K562 (cell line): ENCODE data around the gene SEL1L. TPM values are rescaled to one million over a fixed set of nuclear protein-coding genes. Genes with fewer than 3 reads are reported as not detected.
A peak's percentile ranks its signal among the peaks of the same experiment; 100 is the strongest.

Experiments used
- ATAC-seq: fragments of 200-7000 bp; cut with Tn5 transposase; 3 replicates; pipeline ENCODE4 v1.9.1; 2020; ENCODE audit warnings: moderate library complexity
- BruUV-seq: library from RNA; stranded (reverse); fragments of 400-500 nt; replicated peaks from 2 replicates; lab custom pipeline; 2021; lab: Mats Ljungman, UMichigan
- CTCF ChIA-PET: fragments of 300-600 bp; formaldehyde crosslinking; extraction: SDS; loops from one replicate; lab custom pipeline; 2021; ENCODE audit warnings: low intra/inter-chr PET ratio; lab: Yijun Ruan, JAX
- POLR2A ChIA-PET: fragments of 300-600, 350-650 bp; sonication (Branson Sonifier 250); formaldehyde crosslinking; extraction: SDS; loops from one replicate; lab custom pipeline; 2021; ENCODE audit warnings: antibody characterized with exemption, inconsistent platforms; lab: Yijun Ruan, JAX
- DNase-seq, 4 experiments: peaks; one replicate each; pipeline versions ENCODE4 v3.0.0 to v3.0.0-alpha.2; 2011 to 2018; ENCODE audit warnings: low spot score in 3 of 4, mixed read lengths in 3 of 4; ENCODE audit errors: extremely low read depth in 1 of 4
- FAIRE-seq: peaks from 2 replicates; lab custom pipeline; 2011; peaks lifted over from hg19 to GRCh38; lab: Jason Lieb, UNC
- H2AFZ ChIP-seq: 2 replicates; pipeline ENCODE4 v1.6.0; 2011; ENCODE audit warnings: low read depth, low read length, control low read depth, inconsistent platforms
- H3K27ac ChIP-seq: fragments of 200-600 bp; 3 replicates; pipeline ENCODE4 v1.8.0; 2011; ENCODE audit warnings: low read depth, mild to moderate bottlenecking, control low read depth, inconsistent platforms, low read length, moderate library complexity, mixed read lengths; ENCODE audit errors: extremely low read depth
- H3K27me3 ChIP-seq, 2 experiments: fragments of 300-600 bp in 1 of 2; 2 replicates in 1 of 2; 3 replicates in 1 of 2; pipeline versions ENCODE4 v1.6.0 to v1.8.0; 2011; ENCODE audit warnings: inconsistent platforms in 2 of 2, low read length in 2 of 2, mild to moderate bottlenecking in 1 of 2, mixed read lengths in 1 of 2, moderate library complexity in 1 of 2; ENCODE audit not compliant: control insufficient read depth in 2 of 2, insufficient read depth in 2 of 2
- H3K36me3 ChIP-seq: fragments of 300-600 bp; 3 replicates; pipeline ENCODE4 v1.8.0; 2011; ENCODE audit warnings: mild to moderate bottlenecking, low read length, inconsistent platforms; ENCODE audit not compliant: control insufficient read depth, insufficient read depth
- H3K4me1 ChIP-seq, 2 experiments: fragments of 200-600 bp in 1 of 2; replicated peaks in 1 of 2; 2 replicates in 1 of 2; 3 replicates in 1 of 2; pipeline versions ENCODE4 v1.5.1 to v1.8.0; 2011; ENCODE audit warnings: inconsistent platforms in 2 of 2, low read length in 2 of 2, mild to moderate bottlenecking in 1 of 2, mixed read lengths in 1 of 2, moderate library complexity in 1 of 2; ENCODE audit not compliant: control insufficient read depth in 2 of 2, insufficient read depth in 2 of 2
- H3K4me2 ChIP-seq: 2 replicates; pipeline ENCODE4 v1.6.1; 2011; ENCODE audit warnings: low read length, control low read depth, inconsistent platforms, mixed read lengths; ENCODE audit not compliant: insufficient read depth
- H3K4me3 ChIP-seq: fragments of 200-600 bp; sonication (generic), shearing (Covaris generic); 2 replicates; pipeline ENCODE4 v1.5.1; 2016; ENCODE audit warnings: control low read depth, inconsistent platforms
- H3K79me2 ChIP-seq: fragments of 200-600 bp; 3 replicates; pipeline ENCODE4 v1.8.0; 2011; ENCODE audit warnings: low read length, inconsistent platforms; ENCODE audit not compliant: control insufficient read depth, insufficient read depth
- H3K9ac ChIP-seq, 2 experiments: 2 replicates each; pipeline versions ENCODE4 v1.6.0 to v1.6.1; 2011; ENCODE audit warnings: low read depth in 2 of 2, low read length in 2 of 2, control low read depth in 1 of 2, inconsistent platforms in 1 of 2, mild to moderate bottlenecking in 1 of 2, mixed read lengths in 1 of 2; ENCODE audit not compliant: insufficient read depth in 1 of 2
- H3K9me1 ChIP-seq: one replicate; pipeline ENCODE4 v1.6.0; 2011; ENCODE audit warnings: inconsistent platforms, mild to moderate bottlenecking, low read length, moderate library complexity; ENCODE audit not compliant: control insufficient read depth, insufficient read depth
- H3K9me3 ChIP-seq: replicated peaks from 2 replicates; pipeline ENCODE4 v1.5.1; 2011; ENCODE audit warnings: low read depth, low read length, inconsistent platforms; ENCODE audit not compliant: control insufficient read depth, insufficient read depth
- H4K20me1 ChIP-seq: replicated peaks from 2 replicates; pipeline ENCODE4 v1.6.1; 2011; ENCODE audit warnings: low read length, inconsistent platforms, mixed read lengths; ENCODE audit not compliant: control insufficient read depth, insufficient read depth
- CTCF ChIP-seq, 3 experiments: IDR thresholded peaks in 2 of 3; conservative IDR thresholded peaks in 1 of 3; 2 replicates each; pipeline ENCODE4 v1.5.1; 2011 to 2012; ENCODE audit warnings: low read length in 3 of 3, mild to moderate bottlenecking in 3 of 3, control low read depth in 2 of 3, improper control_type of control experiment in 1 of 3, inconsistent platforms in 1 of 3, low read depth in 1 of 3, mixed read lengths in 1 of 3, moderate library complexity in 1 of 3; ENCODE audit not compliant: insufficient read depth in 2 of 3
- DEAF1 ChIP-seq: fragments of 450-650 bp; formaldehyde crosslinking; IDR thresholded peaks from 2 replicates; pipeline ENCODE4 v1.4.0; 2020; ENCODE audit warnings: mild to moderate bottlenecking, moderate library complexity
- E2F1 ChIP-seq: sonication (generic); formaldehyde crosslinking; IDR thresholded peaks from 2 replicates; pipeline ENCODE4 v1.8.1; 2023; ENCODE audit warnings: mild to moderate bottlenecking, missing genetic modification reagents, moderate library complexity
- REST ChIP-seq, 2 experiments: fragments of 450-650 bp; formaldehyde crosslinking in 1 of 2; IDR thresholded peaks; 2 replicates each; pipeline versions ENCODE4 v1.4.0 to v1.6.1; 2014 to 2020; ENCODE audit warnings: mild to moderate bottlenecking in 2 of 2, borderline replicate concordance in 1 of 2, low read depth in 1 of 2
- TRIM28 ChIP-seq: fragments of 450-650 bp; IDR thresholded peaks from 2 replicates; pipeline ENCODE4 v1.6.1; 2017
- WGBS: fragments of 100-300 bp; shearing (Covaris generic); methylation state at CpG from one replicate; pipeline ENCODE4 v1.1.6; 2016; ENCODE audit warnings: low coverage, mixed read lengths; ENCODE audit not compliant: insufficient coverage; ENCODE audit errors: missing lambda C conversion rate; 5-methylcytosine and 5-hydroxymethylcytosine counted together
- in situ Hi-C: fragments of 300-500 bp; cut with MboI; formaldehyde crosslinking; loops from 4 replicates; pipeline ENCODE4 v1.15.0; 2018; ENCODE audit warnings: inconsistent platforms, mixed read lengths
- intact Hi-C: fragments of 100-400 bp; cut with micrococcal nuclease; formaldehyde crosslinking; loops from 2 replicates; pipeline ENCODE4 v1.14.2; 2022
- polyA plus RNA-seq, 8 experiments: library from polyadenylated mRNA; depleted of rRNA in 4 of 8; stranded (reverse) in 5 of 8; unstranded in 3 of 8; fragments of >200 nt; fragmentation: Nextera tagmentation in 2 of 8; fragmentation: Illumina TruSeq in 1 of 8; extraction: Ambion mirVana in 2 of 8; extraction: Trizol in 1 of 8; gene quantifications; 2 replicates each; pipeline versions ENCODE4 v1.2.1 to v1.2.3, GENCODE V29; 2011 to 2014; ENCODE audit warnings: inconsistent platforms in 1 of 8, missing spikeins in 1 of 8
- total RNA-seq, 7 experiments: library from RNA; depleted of rRNA in 6 of 7; stranded (reverse); fragments of >200 nt in 6 of 7; fragmentation: Illumina TruSeq in 2 of 7; extraction: Trizol in 2 of 7; gene quantifications; 2 replicates each; pipeline versions ENCODE4 v1.2.1 to v1.2.3, GENCODE V29; 2011 to 2021; ENCODE audit warnings: low replicate concordance in 1 of 7

SEL1L gene
- total and polyA plus RNA-seq, 9 of the 15 experiments (the other 6 are each of a cell fraction or from before 2014, with no cell fraction given): 7.7 to 21.1 (median 13.6) TPM

- POLR2A ChIA-PET: interaction anchor here (0.6 kb wide), 1 partner anchor 34 kb away, joined by 3 read pairs; no protein-coding TSS in a partner anchor
- H3K9me3 ChIP-seq: no peaks in the 10 kb centered on the region
- FAIRE-seq (peak; percentile 72), DNase-seq (peak; percentile 13 to 31 (median 16)), ATAC-seq (peak; percentile 76)
- H3K36me3 ChIP-seq: no peaks in the 10 kb centered on the region
- no peaks in the 10 kb centered on the region for H3K9me1 ChIP-seq
- no peak overlapping the region for H3K4me2 ChIP-seq
- H3K27ac ChIP-seq: no peak overlapping the region
- WGBS: 0% methylated on average over 7 of the region's 7 CpGs
- H3K9ac ChIP-seq: no peak overlapping the region
- H3K4me3 ChIP-seq: no peak overlapping the region
- in situ Hi-C loops: no loop called here
- CTCF ChIA-PET: no interaction called here
- intact Hi-C loops: no loop called here
- no TSS peak for BruUV-seq
- H2AFZ ChIP-seq: no peak overlapping the region
- H3K79me2 ChIP-seq: no peaks in the 10 kb centered on the region
- H4K20me1 ChIP-seq: no peaks in the 10 kb centered on the region
- no peaks in the 10 kb centered on the region for H3K4me1 ChIP-seq
- no peaks in the 10 kb centered on the region for H3K27me3 ChIP-seq
- TF ChIP-seq TRIM28: no peak
- TF ChIP-seq REST (IDR thresholded peaks at IDR 0.05; ENCODE audit: borderline replicate concordance): peak; percentile 26; the same call in 1 of the 2 replicates
- no peak for TF ChIP-seq REST (CRISPR knock-in tag; IDR thresholded peaks at IDR 0.05; ENCODE audit: low read depth)
- no peak for TF ChIP-seq E2F1 (CRISPR knock-in tag)
- 0 out of 2 replicates have a peak, but pooled peaks have one; percentile 28 for TF ChIP-seq DEAF1
- peak; percentile 23 to 66 (median 49); a peak in 4 of 6 replicates for TF ChIP-seq CTCF (IDR thresholded peaks at IDR 0.05 in 2 of 3, conservative IDR thresholded peaks at IDR 0.05 in 1 of 3; ENCODE audit: insufficient read depth in 2 of 3, low read depth in 1 of 3, low read length in 3 of 3)
Measured at GRCh38 chr14:81565441-81566290, 32.0 kb upstream of the SEL1L start.
